Mucosa of descending colon (tissue), 3 donors: Measurements from ENCODE around the gene FAM107B. TPM values are rescaled to one million over a fixed set of nuclear protein-coding genes. Genes with fewer than 3 reads are reported as not detected.

Experiments
- ATAC-seq: fragments of 200-7000 bp; cut with Tn5 transposase; one replicate; pipeline ENCODE4 v1.9.1; 2020; ENCODE audit warnings: mild to moderate bottlenecking, moderate library complexity
- DNase-seq, 3 donors: peaks; one replicate each; pipeline ENCODE4 v3.0.0-alpha.2; 2020
- H3K36me3 ChIP-seq: fragments of 200-600 bp; one replicate; pipeline ENCODE4 v1.8.0; 2021; ENCODE audit warnings: low read depth, mild to moderate bottlenecking
- H3K4me1 ChIP-seq: fragments of 200-600 bp; one replicate; pipeline ENCODE4 v1.8.0; 2021; ENCODE audit warnings: low read depth, mild to moderate bottlenecking
- H3K4me3 ChIP-seq: fragments of 200-600 bp; one replicate; pipeline ENCODE4 v1.8.0; 2021; ENCODE audit warnings: mild to moderate bottlenecking
- H3K9me3 ChIP-seq: fragments of 200-600 bp; one replicate; pipeline ENCODE4 v1.8.0; 2021; ENCODE audit warnings: mild to moderate bottlenecking
- CTCF ChIP-seq: fragments of 200-600 bp; IDR thresholded peaks from one replicate; pipeline ENCODE4 v1.8.0; 2022; ENCODE audit warnings: antibody characterized with exemption, mild to moderate bottlenecking
- intact Hi-C, 2 donors: fragments of 100-400 bp; cut with DNase I in 1 of 2; cut with micrococcal nuclease in 1 of 2; formaldehyde crosslinking; loops; one replicate each; pipeline versions ENCODE4 v1.11.0 to v1.11.1; 2022; cut with DNase I, micrococcal nuclease
- total RNA-seq, 3 donors: library from RNA; stranded (reverse); fragmentation: NEBNext Ultra II Directional in 2 of 3; extraction: Animal tissue kit (Norgen Biotek cat#: 25700) in 2 of 3; gene quantifications; one replicate each; pipeline versions ENCODE4 v1.2.1 to v1.2.4, GENCODE V29; 2021 to 2023
- donor health status: DM: no; HTN: no; CAD: no; lungs with moderate emphysema.
- donor health status: DM: no; HTN: no; CAD: no.
- donor health status: DM: no; HTN: yes; CAD: no.

FAM107B gene
- total RNA-seq, 3 donors from 2014 or later, result 45.6 to 77.7 (median 76.9) TPM

GRCh38 chr10:14489522-14490177 is 285.0 kb downstream of the FAM107B start:
- no peak for ATAC-seq
- H3K4me1 ChIP-seq, result peaks cover 6% of the 10 kb centered on the region
- no peaks in the 10 kb centered on the region for H3K9me3 ChIP-seq
- H3K4me3 ChIP-seq, result no peak overlapping the region
- no peak for DNase-seq
- no peak for TF ChIP-seq CTCF
- intact Hi-C loops, result no loop called here
- no peaks in the 10 kb centered on the region for H3K36me3 ChIP-seq

DNA sequence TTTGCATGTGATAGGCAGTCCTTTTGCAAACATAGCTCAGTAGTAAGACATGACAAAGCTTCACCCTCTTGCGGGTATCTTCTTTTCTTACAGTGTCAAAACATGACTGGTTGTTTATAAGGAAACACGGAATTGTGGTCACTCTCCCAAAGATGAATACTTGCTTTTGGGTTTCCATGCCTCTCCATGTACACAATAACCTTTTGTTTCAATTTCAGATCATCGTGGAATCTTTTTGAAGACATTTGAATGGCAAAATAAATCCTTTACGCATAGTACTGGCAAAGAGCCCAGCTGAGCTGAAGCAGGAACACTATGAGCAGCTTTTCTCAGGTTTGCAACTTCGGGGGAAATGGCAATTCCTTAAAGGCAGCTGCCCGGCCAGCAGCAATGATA is 287.2 kb downstream of the FAM107B start:
- no peak overlapping the region for H3K4me3 ChIP-seq
- H3K36me3 ChIP-seq, result no peaks in the 10 kb centered on the region
- peak in 1 of 3 donors; percentile 25 for DNase-seq
- H3K4me1 ChIP-seq, result peaks cover 6% of the 10 kb centered on the region
- TF ChIP-seq CTCF, result no peak
- H3K9me3 ChIP-seq, result no peaks in the 10 kb centered on the region
- intact Hi-C loops, result no loop called here
- ATAC-seq, result peak; percentile 21

DNA sequence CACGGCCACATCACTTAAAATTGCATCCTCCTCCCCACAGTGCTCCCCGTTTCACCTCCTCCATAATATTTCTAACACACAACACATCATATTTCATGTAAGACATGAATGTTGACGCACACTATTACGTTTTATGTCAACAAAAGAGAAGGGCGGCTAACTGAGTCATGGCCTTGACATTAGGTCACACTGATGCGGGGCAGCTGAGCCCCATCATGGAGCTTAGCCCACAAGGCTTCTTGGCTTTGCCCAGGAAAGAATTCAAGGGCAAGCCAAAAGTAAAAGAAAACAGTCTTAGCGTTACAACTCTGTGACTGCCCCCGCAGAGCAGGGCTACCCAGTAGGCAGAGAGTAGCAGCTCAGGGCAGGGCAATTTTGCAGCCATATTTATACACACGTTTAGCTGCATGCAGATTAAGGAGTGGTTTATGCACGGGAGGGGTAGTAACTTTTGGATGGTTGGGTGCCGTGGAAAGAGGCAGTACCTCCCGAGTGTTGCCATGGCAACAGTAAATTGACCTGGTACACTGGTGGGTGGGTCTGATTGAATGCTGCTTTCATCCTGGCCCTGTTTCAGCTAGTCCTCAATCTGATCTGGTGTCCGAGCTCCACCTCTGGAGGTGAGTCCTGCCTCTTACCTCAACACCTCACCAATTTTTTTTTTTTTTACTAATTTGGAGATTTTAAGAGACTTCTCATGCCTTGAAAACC is 287.8 kb downstream of the FAM107B start:
- Histone ChIP-seq H3K9me3 (no peaks in the 10 kb centered on the region), H3K4me1 (peaks cover 6% of the 10 kb centered on the region), H3K36me3 (no peaks in the 10 kb centered on the region), H3K4me3 (no peak overlapping the region)
- no peak for DNase-seq
- peak; percentile 76 for ATAC-seq
- TF ChIP-seq CTCF, result no peak
- intact Hi-C loops, result no loop called here

GRCh38 chr10:14485986-14486385 is 288.7 kb downstream of the FAM107B start:
- intact Hi-C loops, result no loop called here
- DNase-seq, result no peak
- H3K36me3 ChIP-seq, result no peaks in the 10 kb centered on the region
- ATAC-seq, result no peak
- H3K4me3 ChIP-seq, result no peak overlapping the region
- no peak for TF ChIP-seq CTCF
- peaks cover 6% of the 10 kb centered on the region for H3K4me1 ChIP-seq
- H3K9me3 ChIP-seq, result no peaks in the 10 kb centered on the region

DNA sequence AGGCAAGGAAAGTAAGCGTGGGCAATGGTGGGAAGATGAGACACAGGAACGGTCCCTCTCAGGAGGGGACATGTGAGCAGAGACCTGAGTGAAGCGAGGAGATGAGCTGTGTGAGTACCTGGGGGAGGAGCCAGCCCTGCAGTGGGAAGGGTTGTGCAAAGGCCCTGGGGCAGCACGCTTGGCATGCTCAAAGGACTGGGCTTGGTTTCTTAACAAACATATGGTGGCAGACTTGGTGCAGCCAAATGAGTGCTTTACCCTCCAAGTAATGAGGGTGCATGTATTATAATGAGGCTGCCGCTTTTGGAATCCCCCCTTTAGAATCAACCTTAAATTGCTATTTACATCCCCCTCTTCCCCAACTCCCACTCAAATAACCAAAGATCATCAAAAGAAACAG is 291.3 kb downstream of the FAM107B start:
- no peak for DNase-seq
- TF ChIP-seq CTCF, result no peak

More for the DNA sequence above, 291.3 kb downstream of the FAM107B start:
- Histone ChIP-seq H3K4me3 (no peak overlapping the region), H3K36me3 (no peaks in the 10 kb centered on the region), H3K4me1 (peaks cover 6% of the 10 kb centered on the region), H3K9me3 (no peaks in the 10 kb centered on the region)
- no peak for ATAC-seq
- intact Hi-C loops, result no loop called here
